Neural cell (in vitro differentiated cells): ENCODE measurements around the gene CD300LB. TPM values are rescaled to one million over a fixed set of nuclear protein-coding genes. Genes with fewer than 3 reads are reported as not detected.
"Not testable (repeated sequence)": the region's sequence is repeated elsewhere in the genome, so short reads cannot be mapped to it uniquely, and the experiment has no call there.

Experiments used
- H2AFZ ChIP-seq: fragments of 200-600, 300-800 bp; sonication (generic), shearing (Covaris generic); 2 replicates; pipeline ENCODE4 v1.6.0; 2014; ENCODE audit warnings: low read depth, mild to moderate bottlenecking, antibody characterized with exemption, low read length, moderate library complexity
- H3F3A ChIP-seq: fragments of 200-600 bp; shearing (Covaris generic); 2 replicates; pipeline ENCODE4 v1.6.1; 2016; ENCODE audit warnings: mild to moderate bottlenecking, moderate library complexity, mixed read lengths, antibody characterized with exemption, low read length; ENCODE audit not compliant: insufficient read depth, poor library complexity, severe bottlenecking
- H3K27ac ChIP-seq: fragments of 200-600, 300-800 bp; sonication (generic), shearing (Covaris generic); 2 replicates; pipeline ENCODE4 v1.5.1; 2014; ENCODE audit warnings: mild to moderate bottlenecking, low read length, moderate library complexity
- H3K27me3 ChIP-seq: fragments of 300-800, 200-600 bp; sonication (generic), shearing (Covaris generic); 2 replicates; pipeline ENCODE4 v1.6.0; 2014; ENCODE audit warnings: mild to moderate bottlenecking, low read depth, low read length, moderate library complexity; ENCODE audit not compliant: insufficient read depth
- H3K36me3 ChIP-seq: fragments of 300-800, 200-600 bp; sonication (generic), shearing (Covaris generic); 2 replicates; pipeline ENCODE4 v1.5.1; 2014; ENCODE audit warnings: mild to moderate bottlenecking, antibody characterized with exemption, low read length, moderate library complexity; ENCODE audit not compliant: insufficient read depth
- H3K4me2 ChIP-seq: fragments of 300-800, 200-600 bp; sonication (generic), shearing (Covaris generic); 2 replicates; pipeline ENCODE4 v1.6.0; 2014; ENCODE audit warnings: mild to moderate bottlenecking, low read length
- H3K4me3 ChIP-seq: fragments of 300-800, 200-600 bp; sonication (generic), shearing (Covaris generic); 2 replicates; pipeline ENCODE4 v1.5.1; 2014; ENCODE audit warnings: mild to moderate bottlenecking, low read length, moderate library complexity
- H3K79me2 ChIP-seq: fragments of 200-600 bp; shearing (Covaris generic); replicated peaks from 2 replicates; pipeline ENCODE4 v1.6.0; 2014; ENCODE audit warnings: mild to moderate bottlenecking, low read length, moderate library complexity; ENCODE audit not compliant: insufficient read depth
- H3K9ac ChIP-seq: fragments of 300-800, 200-600 bp; sonication (generic), shearing (Covaris generic); 2 replicates; pipeline ENCODE4 v1.6.1; 2016; ENCODE audit warnings: mild to moderate bottlenecking, low read length, mixed read lengths
- H3K9me2 ChIP-seq: fragments of 200-600 bp; shearing (Covaris generic); 2 replicates; pipeline ENCODE4 v1.6.1; 2016; ENCODE audit warnings: mild to moderate bottlenecking, low read length, mixed read lengths; ENCODE audit not compliant: insufficient read depth
- H3K9me3 ChIP-seq: fragments of 200-600, 300-800 bp; sonication (generic), shearing (Covaris generic); 2 replicates; pipeline ENCODE4 v1.6.1; 2016; ENCODE audit warnings: mild to moderate bottlenecking, mixed run types, low read length, moderate library complexity, mixed read lengths
- H4K20me1 ChIP-seq: fragments of 200-600 bp; shearing (Covaris generic); 2 replicates; pipeline ENCODE4 v1.6.1; 2016; ENCODE audit warnings: mild to moderate bottlenecking, mixed run types; ENCODE audit not compliant: insufficient read depth
- EP300 ChIP-seq: fragments of 450-650 bp; conservative IDR thresholded peaks from 2 replicates; pipeline ENCODE4 v1.6.1; 2014; ENCODE audit warnings: antibody characterized with exemption, mild to moderate bottlenecking, moderate library complexity; ENCODE audit not compliant: poor library complexity, severe bottlenecking
- EZH2 ChIP-seq: fragments of 200-600, 300-800 bp; shearing (Covaris generic), sonication (generic); IDR thresholded peaks from 2 replicates; pipeline ENCODE4 v1.6.1; 2014; ENCODE audit warnings: antibody characterized with exemption, low read length, borderline replicate concordance, mild to moderate bottlenecking; ENCODE audit not compliant: insufficient read depth, poor library complexity, severe bottlenecking
- MXI1 ChIP-seq: fragments of 450-650 bp; conservative IDR thresholded peaks from 2 replicates; pipeline ENCODE4 v1.6.1; 2014; ENCODE audit warnings: antibody characterized with exemption, mild to moderate bottlenecking; ENCODE audit not compliant: poor library complexity, severe bottlenecking
- POLR2AphosphoS5 ChIP-seq: IDR thresholded peaks from 2 replicates; pipeline ENCODE4 v1.6.1; 2012
- RAD21 ChIP-seq: fragments of 450-650 bp; conservative IDR thresholded peaks from 2 replicates; pipeline ENCODE4 v1.6.1; 2014; ENCODE audit warnings: antibody characterized with exemption, mild to moderate bottlenecking, moderate library complexity
- SMC3 ChIP-seq: fragments of 450-650 bp; conservative IDR thresholded peaks from 2 replicates; pipeline ENCODE4 v1.6.1; 2014; ENCODE audit warnings: antibody characterized with exemption, mild to moderate bottlenecking, moderate library complexity; ENCODE audit not compliant: poor library complexity
- TAF1 ChIP-seq: IDR thresholded peaks from 2 replicates; pipeline ENCODE4 v1.6.1; 2012; ENCODE audit warnings: low read depth
- polyA plus RNA-seq: library from polyadenylated mRNA; depleted of rRNA; stranded (reverse); fragments of >200 nt; gene quantifications from 2 replicates; pipeline ENCODE4 v1.2.3, GENCODE V29; 2014
- TF ChIP-seq, protein P1 (sequence below): fragments of 450-650 bp; IDR thresholded peaks from 2 replicates; pipeline ENCODE4 v1.5.1; 2014; ENCODE audit warnings: antibody characterized with exemption, mild to moderate bottlenecking, moderate library complexity; ENCODE audit not compliant: poor library complexity, severe bottlenecking
- TF ChIP-seq, protein P2 (sequence below): IDR thresholded peaks from 2 replicates; pipeline ENCODE4 v1.6.1; 2012; ENCODE audit warnings: borderline replicate concordance

CD300LB gene
- polyA plus RNA-seq, 1 donor from 2014 or later = not detected

GRCh38 chr17:74520790-74521480, 10.3 kb downstream of the CD300LB start:
- no peaks in the 10 kb centered on the region for H3K9me2 ChIP-seq
- TF ChIP-seq TAF1 (no peak), EZH2 (no peak), EP300 (no peak), POLR2AphosphoS5 (no peak), MXI1 (no peak), SMC3 (no peak), RAD21 (no peak)
- TF ChIP-seq, protein P1, sequence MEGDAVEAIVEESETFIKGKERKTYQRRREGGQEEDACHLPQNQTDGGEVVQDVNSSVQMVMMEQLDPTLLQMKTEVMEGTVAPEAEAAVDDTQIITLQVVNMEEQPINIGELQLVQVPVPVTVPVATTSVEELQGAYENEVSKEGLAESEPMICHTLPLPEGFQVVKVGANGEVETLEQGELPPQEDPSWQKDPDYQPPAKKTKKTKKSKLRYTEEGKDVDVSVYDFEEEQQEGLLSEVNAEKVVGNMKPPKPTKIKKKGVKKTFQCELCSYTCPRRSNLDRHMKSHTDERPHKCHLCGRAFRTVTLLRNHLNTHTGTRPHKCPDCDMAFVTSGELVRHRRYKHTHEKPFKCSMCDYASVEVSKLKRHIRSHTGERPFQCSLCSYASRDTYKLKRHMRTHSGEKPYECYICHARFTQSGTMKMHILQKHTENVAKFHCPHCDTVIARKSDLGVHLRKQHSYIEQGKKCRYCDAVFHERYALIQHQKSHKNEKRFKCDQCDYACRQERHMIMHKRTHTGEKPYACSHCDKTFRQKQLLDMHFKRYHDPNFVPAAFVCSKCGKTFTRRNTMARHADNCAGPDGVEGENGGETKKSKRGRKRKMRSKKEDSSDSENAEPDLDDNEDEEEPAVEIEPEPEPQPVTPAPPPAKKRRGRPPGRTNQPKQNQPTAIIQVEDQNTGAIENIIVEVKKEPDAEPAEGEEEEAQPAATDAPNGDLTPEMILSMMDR = no peak
- TF ChIP-seq, protein P2, sequence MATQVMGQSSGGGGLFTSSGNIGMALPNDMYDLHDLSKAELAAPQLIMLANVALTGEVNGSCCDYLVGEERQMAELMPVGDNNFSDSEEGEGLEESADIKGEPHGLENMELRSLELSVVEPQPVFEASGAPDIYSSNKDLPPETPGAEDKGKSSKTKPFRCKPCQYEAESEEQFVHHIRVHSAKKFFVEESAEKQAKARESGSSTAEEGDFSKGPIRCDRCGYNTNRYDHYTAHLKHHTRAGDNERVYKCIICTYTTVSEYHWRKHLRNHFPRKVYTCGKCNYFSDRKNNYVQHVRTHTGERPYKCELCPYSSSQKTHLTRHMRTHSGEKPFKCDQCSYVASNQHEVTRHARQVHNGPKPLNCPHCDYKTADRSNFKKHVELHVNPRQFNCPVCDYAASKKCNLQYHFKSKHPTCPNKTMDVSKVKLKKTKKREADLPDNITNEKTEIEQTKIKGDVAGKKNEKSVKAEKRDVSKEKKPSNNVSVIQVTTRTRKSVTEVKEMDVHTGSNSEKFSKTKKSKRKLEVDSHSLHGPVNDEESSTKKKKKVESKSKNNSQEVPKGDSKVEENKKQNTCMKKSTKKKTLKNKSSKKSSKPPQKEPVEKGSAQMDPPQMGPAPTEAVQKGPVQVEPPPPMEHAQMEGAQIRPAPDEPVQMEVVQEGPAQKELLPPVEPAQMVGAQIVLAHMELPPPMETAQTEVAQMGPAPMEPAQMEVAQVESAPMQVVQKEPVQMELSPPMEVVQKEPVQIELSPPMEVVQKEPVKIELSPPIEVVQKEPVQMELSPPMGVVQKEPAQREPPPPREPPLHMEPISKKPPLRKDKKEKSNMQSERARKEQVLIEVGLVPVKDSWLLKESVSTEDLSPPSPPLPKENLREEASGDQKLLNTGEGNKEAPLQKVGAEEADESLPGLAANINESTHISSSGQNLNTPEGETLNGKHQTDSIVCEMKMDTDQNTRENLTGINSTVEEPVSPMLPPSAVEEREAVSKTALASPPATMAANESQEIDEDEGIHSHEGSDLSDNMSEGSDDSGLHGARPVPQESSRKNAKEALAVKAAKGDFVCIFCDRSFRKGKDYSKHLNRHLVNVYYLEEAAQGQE = no peak
- no peak overlapping the region for H3K27ac ChIP-seq
- H3K27me3 ChIP-seq = no peaks in the 10 kb centered on the region
- H3K36me3 ChIP-seq = no peaks in the 10 kb centered on the region
- no peak overlapping the region for H3K4me3 ChIP-seq
- H2AFZ ChIP-seq = no peak overlapping the region
- no peak overlapping the region for H3K4me2 ChIP-seq
- no peaks in the 10 kb centered on the region for H4K20me1 ChIP-seq
- no peak overlapping the region for H3K9ac ChIP-seq
- H3F3A ChIP-seq = no peaks in the 10 kb centered on the region
- no peaks in the 10 kb centered on the region for H3K79me2 ChIP-seq
- H3K9me3 ChIP-seq = no peaks in the 10 kb centered on the region

- Histone ChIP-seq H3F3A (no peaks in the 10 kb centered on the region), H3K27ac (no peak overlapping the region), H3K27me3 (no peaks in the 10 kb centered on the region), H3K9me2 (no peaks in the 10 kb centered on the region), H3K79me2 (no peaks in the 10 kb centered on the region), H2AFZ (no peak overlapping the region), H3K36me3 (no peaks in the 10 kb centered on the region), H3K4me3 (no peak overlapping the region), H3K9me3 (no peaks in the 10 kb centered on the region), H3K9ac (no peak overlapping the region), H4K20me1 (no peaks in the 10 kb centered on the region), H3K4me2 (no peak overlapping the region)
- TF ChIP-seq, protein P1 = no peak
- TF ChIP-seq EZH2 (no peak), SMC3 (no peak), POLR2AphosphoS5 (no peak), RAD21 (no peak)
Measured at GRCh38 chr17:74520016-74520434, 11.2 kb downstream of the CD300LB start.

DNA sequence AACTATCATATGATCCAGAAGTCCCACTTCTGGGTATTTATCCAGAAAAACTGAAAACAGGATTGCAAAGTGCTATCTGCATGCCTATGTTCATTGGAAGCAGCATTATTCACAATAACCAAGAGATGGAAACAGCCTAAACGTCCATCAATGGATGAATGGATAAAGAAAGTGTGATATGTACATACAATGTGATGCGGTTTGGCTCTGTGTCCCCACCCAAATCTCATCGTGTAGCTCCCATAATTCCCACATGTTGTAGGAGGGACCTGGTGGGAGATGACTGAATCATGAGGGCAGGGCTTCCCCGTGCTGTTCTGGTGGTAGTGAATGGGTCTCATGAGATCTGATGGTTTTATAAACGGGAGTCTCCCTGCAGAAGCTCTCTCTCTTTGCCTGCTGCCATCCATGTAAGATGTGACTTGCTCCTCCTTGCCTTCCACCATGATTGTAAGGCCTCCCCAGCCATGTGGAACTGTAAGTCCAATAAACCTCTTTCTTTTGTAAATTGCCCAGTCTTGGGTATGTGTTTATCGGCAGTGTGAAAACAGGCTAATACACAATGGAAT, 12.8 kb downstream of the CD300LB start:
- H3K27me3 ChIP-seq, H3K9ac ChIP-seq, H3K4me3 ChIP-seq, H2AFZ ChIP-seq, H3K79me2 ChIP-seq, H4K20me1 ChIP-seq, H3K27ac ChIP-seq, H3F3A ChIP-seq, H3K36me3 ChIP-seq, H3K9me2 ChIP-seq, H3K4me2 ChIP-seq, H3K9me3 ChIP-seq: not testable (repeated sequence)
